NCI-H510A (cell line): ENCODE results near the gene GCNA.
A peak's percentile ranks its signal among the peaks of the same experiment; 100 is the strongest.
"Not testable (repeated sequence)": the region's sequence is repeated elsewhere in the genome, so short reads cannot be mapped to it uniquely, and the experiment has no call there.

Source experiments
- DNase-seq: peaks from one replicate; lab custom pipeline; 2025; lab: John Stamatoyannopoulos, UW

The GCNA gene

GRCh38 chrX:71640002-71640401 lies 61.8 kb downstream of the GCNA start:
- no peak for DNase-seq

DNA sequence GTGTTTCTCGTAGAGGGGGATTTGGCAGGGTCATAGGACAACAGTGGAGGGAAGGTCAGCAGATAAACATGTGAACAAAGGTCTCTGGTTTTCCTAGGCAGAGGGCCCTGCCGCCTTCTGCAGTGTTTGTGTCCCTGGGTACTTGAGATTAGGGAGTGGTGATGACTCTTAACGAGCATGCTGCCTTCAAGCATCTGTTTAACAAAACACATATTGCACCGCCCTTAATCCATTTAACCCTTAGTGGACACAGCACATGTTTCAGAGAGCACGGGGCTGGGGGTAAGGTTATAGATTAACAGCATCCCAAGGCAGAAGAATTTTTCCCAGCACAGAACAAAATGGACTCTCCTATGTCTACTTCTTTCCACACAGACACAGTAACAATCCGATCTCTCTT lies 66.2 kb downstream of the GCNA start:
- not testable (repeated sequence) for DNase-seq

- no peak for DNase-seq
Observed at GRCh38 chrX:71650333-71650969, 72.2 kb downstream of the GCNA start.

GRCh38 chrX:71652405-71652804 lies 74.2 kb downstream of the GCNA start:
- DNase-seq: peak; percentile 20

DNA sequence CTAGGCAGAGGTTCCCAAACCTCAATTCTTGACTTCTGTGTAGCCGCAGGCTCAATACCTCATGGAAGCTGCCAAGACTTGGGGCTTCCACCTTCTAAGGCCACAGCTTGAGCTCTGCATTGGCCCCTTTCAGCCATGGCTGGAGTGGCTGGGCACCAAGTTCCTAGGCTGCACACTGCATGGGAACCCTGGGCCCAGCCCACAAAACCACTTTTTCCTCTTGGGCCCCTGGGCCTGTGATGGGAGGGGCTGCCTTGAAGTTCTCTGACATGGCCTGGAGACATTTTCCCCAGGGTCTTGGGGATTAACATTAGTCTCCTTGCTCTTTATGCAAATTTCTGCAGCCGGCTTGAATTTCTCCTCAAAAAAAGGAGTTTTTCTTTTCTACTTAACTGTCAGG lies 75.1 kb downstream of the GCNA start:
- DNase-seq: no peak

DNA sequence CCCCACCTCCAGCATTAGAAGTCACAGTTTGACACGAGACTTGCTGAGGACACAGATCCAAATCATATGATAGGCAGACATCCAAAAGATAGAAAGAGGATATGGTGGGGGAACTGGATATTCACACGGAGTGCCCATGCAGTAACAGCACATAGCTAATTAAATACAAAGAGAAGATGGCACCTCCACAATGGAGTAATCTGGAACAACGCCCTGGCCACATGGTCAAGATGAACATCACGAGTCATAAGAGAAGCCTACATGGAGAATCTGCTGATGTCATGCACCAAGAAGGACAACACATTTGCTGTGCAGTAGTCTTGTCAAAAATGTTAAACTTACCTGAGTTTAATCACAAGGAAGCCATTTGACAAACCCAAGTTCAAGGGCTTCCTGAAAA lies 79.0 kb downstream of the GCNA start:
- no peak for DNase-seq

DNA sequence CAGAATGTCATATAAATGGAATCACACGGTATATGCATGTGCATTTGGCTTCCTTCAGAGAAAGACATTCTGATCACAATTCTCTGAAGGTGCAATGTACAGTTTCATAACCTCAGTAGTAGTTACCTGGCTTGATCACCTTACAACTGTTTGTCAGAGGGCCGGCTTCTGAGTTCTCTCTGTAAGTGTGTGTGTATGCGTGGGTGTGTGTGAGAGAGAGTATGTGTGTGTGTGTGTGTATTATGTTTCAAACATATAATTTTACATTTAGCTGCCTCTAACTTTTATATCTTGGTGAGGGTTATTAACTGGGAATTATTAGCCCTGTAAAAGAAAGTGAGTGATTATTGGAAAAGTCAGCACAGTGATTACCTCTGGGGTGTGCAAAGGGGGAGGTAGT lies 81.1 kb downstream of the GCNA start:
- no peak for DNase-seq

DNA sequence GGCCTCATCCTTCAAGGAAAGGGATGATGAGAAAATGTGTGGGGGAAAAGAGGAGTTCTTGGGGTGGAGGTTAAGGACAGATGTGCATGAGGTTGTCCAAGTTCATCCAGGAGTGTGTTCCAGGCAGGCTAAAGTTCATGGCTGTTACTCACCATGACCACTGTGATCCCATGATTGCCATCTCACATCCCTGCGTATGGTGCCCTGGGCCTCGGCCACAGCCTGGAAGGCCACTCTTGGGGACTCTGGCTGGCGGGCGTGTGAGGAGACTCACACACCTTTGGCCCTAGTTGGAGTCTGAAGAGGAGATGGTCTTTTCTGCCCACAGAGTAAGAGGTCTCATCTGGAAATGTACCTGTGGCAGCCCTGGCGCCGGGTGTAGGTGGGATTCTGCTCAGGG lies 81.7 kb downstream of the GCNA start:
- DNase-seq: no peak

- no peak for DNase-seq
Observed at GRCh38 chrX:71660562-71661416, 82.6 kb downstream of the GCNA start.

GRCh38 chrX:71661919-71662318 lies 83.7 kb downstream of the GCNA start:
- no peak for DNase-seq

DNA sequence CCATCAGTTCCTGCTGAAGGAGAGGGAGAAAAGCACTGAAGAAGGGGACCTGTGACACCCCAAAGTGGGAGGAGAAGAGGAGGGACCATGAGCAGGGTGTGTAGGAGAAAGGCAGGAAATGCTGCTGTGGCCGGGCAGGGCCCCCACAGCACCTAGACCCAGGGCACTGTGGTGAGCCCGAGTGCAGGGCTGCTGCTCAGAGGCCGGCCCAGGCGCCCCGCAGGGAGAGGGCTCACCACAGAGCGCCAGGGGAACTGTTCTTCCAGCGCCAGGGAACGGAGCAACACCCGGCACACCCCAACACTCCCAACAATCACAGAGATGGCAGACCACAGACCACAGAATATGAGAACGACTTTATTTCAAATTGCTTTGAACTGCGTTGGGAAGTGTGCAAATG lies 84.4 kb downstream of the GCNA start:
- not testable (repeated sequence) for DNase-seq
